Activated CD8-positive, alpha-beta T cell treated with anti-CD3 and anti-CD28 coated beads for 36 hours (primary cell): ENCODE measurements around the gene NAALAD2. TPM values are rescaled to one million over a fixed set of nuclear protein-coding genes. Genes with fewer than 3 reads are reported as not detected.
"Not testable (repeated sequence)": the region's sequence is repeated elsewhere in the genome, so short reads cannot be mapped to it uniquely, and the experiment has no call there.

Experiments used
- ATAC-seq: fragments of 200-7000 bp; cut with Tn5 transposase; one replicate; pipeline ENCODE4 v1.10.0; 2021; ENCODE audit warnings: mild to moderate bottlenecking, moderate library complexity
- CTCF ChIA-PET: fragments of 350-600 bp; sonication (Branson Sonifier 250); formaldehyde crosslinking; loops from one replicate; lab custom pipeline; 2021; ENCODE audit warnings: antibody characterized with exemption; lab: Charles Lee
- POLR2A ChIA-PET: fragments of 350-600 bp; sonication (Branson Sonifier 250); formaldehyde crosslinking; loops from one replicate; lab custom pipeline; 2021; ENCODE audit warnings: antibody characterized with exemption; lab: Charles Lee
- DNase-seq: peaks from one replicate; pipeline ENCODE4 v3.0.0-alpha.2; 2020
- H3K27ac Mint-ChIP-seq: one replicate; pipeline ENCODE4 v1.8.0; 2021; ENCODE audit warnings: mild to moderate bottlenecking, mixed read lengths
- H3K27me3 Mint-ChIP-seq: one replicate; pipeline ENCODE4 v1.8.0; 2021; ENCODE audit warnings: mixed read lengths
- H3K36me3 Mint-ChIP-seq: one replicate; pipeline ENCODE4 v1.8.0; 2021; ENCODE audit warnings: low read depth, mixed read lengths
- H3K4me1 Mint-ChIP-seq: one replicate; pipeline ENCODE4 v1.8.0; 2021; ENCODE audit warnings: low read depth, mixed read lengths
- H3K4me3 Mint-ChIP-seq: one replicate; pipeline ENCODE4 v1.8.0; 2021; ENCODE audit warnings: mild to moderate bottlenecking, moderate library complexity, mixed read lengths
- H3K9me3 Mint-ChIP-seq: one replicate; pipeline ENCODE4 v1.8.0; 2021; ENCODE audit warnings: mixed read lengths
- CTCF ChIP-seq: fragments of 200-600 bp; IDR thresholded peaks from one replicate; pipeline ENCODE4 v1.8.0; 2022; ENCODE audit warnings: antibody characterized with exemption, mild to moderate bottlenecking
- intact Hi-C: fragments of 100-400 bp; cut with micrococcal nuclease; formaldehyde crosslinking; loops from one replicate; pipeline ENCODE4 v1.10.0; 2022
- total RNA-seq, 2 experiments: library from RNA; stranded (reverse); gene quantifications; one replicate each; pipeline ENCODE4 v1.2.3, GENCODE V29; 2021

Gene NAALAD2
- total RNA-seq, 2 experiments from 2014 or later = not detected

GRCh38 chr11:90197377-90197776 lies 62.9 kb downstream of the NAALAD2 start:
- DNase-seq (no peak), ATAC-seq (no peak)
- Mint-ChIP-seq H3K4me3 (no peak overlapping the region), H3K9me3 (no peaks in the 10 kb centered on the region), H3K36me3 (peaks cover 21% of the 10 kb centered on the region), H3K4me1 (peaks cover 5% of the 10 kb centered on the region), H3K27ac (no peak overlapping the region), H3K27me3 (no peaks in the 10 kb centered on the region)
- CTCF ChIA-PET = no interaction called here
- intact Hi-C loops = no loop called here
- TF ChIP-seq CTCF = no peak
- POLR2A ChIA-PET = no interaction called here

GRCh38 chr11:90202342-90202741 lies 67.9 kb downstream of the NAALAD2 start:
- CTCF ChIA-PET = interaction anchor here (1.6 kb wide), 1 partner anchor 9 kb away, joined by 3 read pairs; no protein-coding TSS in a partner anchor

GRCh38 chr11:90204407-90204806 lies 69.9 kb downstream of the NAALAD2 start:
- TF ChIP-seq CTCF = no peak
- CTCF ChIA-PET = interaction anchor here (0.6 to 2.1 kb wide), 19 partner anchors 9 to 231 kb away, joined by 3 to 18 read pairs (median 5); no protein-coding TSS in a partner anchor
- no peak for ATAC-seq
- Mint-ChIP-seq H3K4me1 (peaks cover 13% of the 10 kb centered on the region), H3K4me3 (no peak overlapping the region), H3K27me3 (no peaks in the 10 kb centered on the region), H3K36me3 (peaks cover 44% of the 10 kb centered on the region), H3K9me3 (no peaks in the 10 kb centered on the region), H3K27ac (no peak overlapping the region)
- no peak for DNase-seq
- POLR2A ChIA-PET = interaction anchor here (0.6 to 1.4 kb wide), 4 partner anchors 10 to 867 kb away, joined by 3 read pairs; partner anchors contain the start of gene CHORDC1
- intact Hi-C loops = no loop called here

More at GRCh38 chr11:90202342-90202741, 67.9 kb downstream of the NAALAD2 start:
- DNase-seq (no peak), ATAC-seq (no peak)
- H3K36me3 Mint-ChIP-seq = peaks cover 42% of the 10 kb centered on the region
- no peak for TF ChIP-seq CTCF
- no peaks in the 10 kb centered on the region for H3K9me3 Mint-ChIP-seq
- H3K4me3 Mint-ChIP-seq = no peak overlapping the region
- no peaks in the 10 kb centered on the region for H3K27me3 Mint-ChIP-seq
- peak overlapping the region; percentile 59 for H3K27ac Mint-ChIP-seq
- POLR2A ChIA-PET = no interaction called here
- intact Hi-C loops = no loop called here
- H3K4me1 Mint-ChIP-seq = peaks cover 13% of the 10 kb centered on the region

GRCh38 chr11:90204832-90205646 lies 70.6 kb downstream of the NAALAD2 start:
- peak; percentile 83 for ATAC-seq
- intact Hi-C loops = no loop called here

GRCh38 chr11:90207992-90208391 lies 73.5 kb downstream of the NAALAD2 start:
- H3K4me1 Mint-ChIP-seq = peaks cover 17% of the 10 kb centered on the region
- H3K36me3 Mint-ChIP-seq = peaks cover 51% of the 10 kb centered on the region
- ATAC-seq, H3K9me3 Mint-ChIP-seq, H3K27me3 Mint-ChIP-seq, intact Hi-C loops, H3K4me3 Mint-ChIP-seq, H3K27ac Mint-ChIP-seq, CTCF ChIA-PET, POLR2A ChIA-PET, DNase-seq: not testable (repeated sequence)

More at GRCh38 chr11:90204832-90205646, 70.6 kb downstream of the NAALAD2 start:
- CTCF ChIA-PET = interaction anchor here (0.6 to 2.1 kb wide), 23 partner anchors 9 to 230 kb away, joined by 3 to 18 read pairs (median 4); no protein-coding TSS in a partner anchor
- Mint-ChIP-seq H3K36me3 (peaks cover 50% of the 10 kb centered on the region), H3K9me3 (no peaks in the 10 kb centered on the region), H3K4me1 (peaks cover 18% of the 10 kb centered on the region), H3K27ac (peak overlapping the region; percentile 58), H3K4me3 (no peak overlapping the region), H3K27me3 (no peaks in the 10 kb centered on the region)
- POLR2A ChIA-PET = interaction anchor here (0.6 to 1.4 kb wide), 4 partner anchors 10 to 866 kb away, joined by 3 read pairs; partner anchors contain the start of gene CHORDC1
- peak; percentile 17 for DNase-seq
- TF ChIP-seq CTCF = peak; percentile 91
